LoVo (cell line): ENCODE measurements around the gene ALS2CL.
"Not testable (repeated sequence)": the region's sequence is repeated elsewhere in the genome, so short reads cannot be mapped to it uniquely, and the experiment has no call there.

Source experiments
- DNase-seq: peaks from one replicate; pipeline ENCODE4 v3.0.0-alpha.2; 2016; ENCODE audit warnings: low spot score

The ALS2CL gene

DNA sequence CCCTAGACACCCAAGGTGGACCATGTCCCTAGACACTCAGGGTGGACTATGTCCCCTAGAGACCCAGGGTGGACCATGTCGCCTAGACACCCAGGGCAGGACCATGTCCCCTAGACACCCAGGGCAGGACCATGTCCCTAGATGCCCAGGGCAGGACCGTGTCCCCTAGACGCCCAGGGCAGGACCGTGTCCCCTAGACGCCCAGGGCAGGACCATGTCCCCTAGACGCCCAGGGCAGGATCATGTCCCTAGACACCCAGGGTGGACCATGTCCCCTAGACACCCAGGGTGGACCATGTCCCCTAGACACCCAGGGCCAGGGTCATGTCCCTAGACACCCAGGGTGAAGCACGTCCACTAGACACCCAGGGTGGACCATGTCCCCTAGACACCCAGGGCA is 10.9 kb upstream of the ALS2CL start:
- not testable (repeated sequence) for DNase-seq

- DNase-seq: no peak
Measured at GRCh38 chr3:46703013-46703520, 9.6 kb upstream of the ALS2CL start.

DNA sequence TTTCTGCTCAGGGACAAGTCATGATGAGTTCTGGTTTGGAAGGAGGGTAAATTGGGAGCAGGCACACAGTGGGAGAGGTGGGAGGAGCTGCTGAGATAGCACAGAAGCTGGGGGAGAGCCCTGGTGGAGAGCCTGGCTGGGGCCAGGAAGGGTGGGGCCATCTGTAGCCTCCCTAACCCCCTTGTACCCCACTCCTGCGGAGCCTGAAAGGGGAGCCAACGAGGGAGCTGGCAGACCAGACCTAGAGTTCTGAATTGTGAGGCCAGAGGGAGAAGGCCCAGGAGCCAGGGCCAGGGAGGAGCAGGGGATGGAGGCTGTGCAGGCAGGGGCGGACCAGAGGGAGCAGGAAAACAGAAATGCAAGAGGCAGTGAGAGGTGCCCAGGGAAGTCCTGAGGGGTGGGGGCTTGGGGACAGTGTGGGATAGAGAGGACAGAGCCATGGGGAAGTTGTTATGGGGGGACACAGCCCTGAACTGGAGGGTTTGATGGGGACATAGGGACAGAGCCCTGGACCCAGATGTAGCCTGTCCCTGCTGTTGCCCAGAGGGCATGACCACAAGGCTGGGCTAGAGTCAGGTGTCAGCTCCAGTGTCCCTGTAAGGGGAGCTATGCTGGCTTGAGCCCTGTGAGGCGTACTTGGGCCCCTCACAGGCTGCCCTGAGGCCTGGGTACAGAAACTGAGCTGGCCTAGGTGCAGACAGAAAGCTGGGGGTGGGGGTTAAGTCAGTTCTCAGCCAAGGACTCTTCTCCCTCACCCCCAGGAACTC is 8.9 kb upstream of the ALS2CL start:
- no peak for DNase-seq

- no peak for DNase-seq
Measured at GRCh38 chr3:46701181-46701939, 7.9 kb upstream of the ALS2CL start, which contains the start of gene TMIE. Gene TMIE (plus strand): TSS chr3:46701392. CDS start chr3:46701488, 96 bp downstream.

- no peak for DNase-seq
Measured at GRCh38 chr3:46700772-46701171, 7.3 kb upstream of the ALS2CL start.

DNA sequence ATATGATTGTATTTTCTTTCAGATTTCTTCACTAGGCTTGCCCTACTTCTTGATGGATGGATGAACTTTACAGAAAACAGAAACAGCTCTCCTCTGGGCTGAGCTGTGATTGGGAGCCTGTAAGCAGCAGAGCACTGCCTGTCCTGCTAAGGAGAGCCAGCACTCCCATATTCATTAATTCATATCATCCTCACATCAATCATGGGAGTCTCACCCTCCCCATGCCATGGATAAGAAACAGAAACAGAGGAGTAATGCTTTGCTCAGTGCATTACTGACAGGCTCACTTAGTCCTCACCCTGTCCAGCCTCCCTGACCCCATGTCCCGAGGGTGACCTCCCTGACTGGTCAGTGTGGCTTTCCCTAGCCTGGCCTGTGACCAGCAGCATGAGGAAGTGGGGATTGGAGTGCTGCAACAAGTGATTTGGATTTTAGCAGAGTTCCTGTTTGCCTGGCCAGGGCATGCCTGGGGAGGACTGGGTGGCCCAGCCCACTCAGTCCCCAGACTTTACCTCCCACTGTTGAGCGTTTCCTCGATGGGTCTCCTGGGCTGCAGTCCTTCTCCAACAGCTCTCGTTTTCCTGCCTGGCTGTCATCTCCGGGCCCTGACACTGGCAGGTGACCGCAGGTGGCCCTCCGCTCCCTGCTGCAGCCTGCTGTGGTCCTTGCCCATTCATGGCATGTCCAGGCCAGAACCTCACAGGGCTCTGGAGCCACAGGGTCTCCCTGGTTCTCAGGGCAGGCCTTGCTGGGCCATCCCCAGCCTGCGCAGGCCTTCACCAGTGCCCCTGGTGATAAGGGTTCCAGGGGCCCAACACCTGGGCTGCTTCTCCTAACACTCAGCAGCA is 6.4 kb upstream of the ALS2CL start:
- no peak for DNase-seq

GRCh38 chr3:46695962-46696894 is 2.7 kb upstream of the ALS2CL start:
- DNase-seq: no peak

DNA sequence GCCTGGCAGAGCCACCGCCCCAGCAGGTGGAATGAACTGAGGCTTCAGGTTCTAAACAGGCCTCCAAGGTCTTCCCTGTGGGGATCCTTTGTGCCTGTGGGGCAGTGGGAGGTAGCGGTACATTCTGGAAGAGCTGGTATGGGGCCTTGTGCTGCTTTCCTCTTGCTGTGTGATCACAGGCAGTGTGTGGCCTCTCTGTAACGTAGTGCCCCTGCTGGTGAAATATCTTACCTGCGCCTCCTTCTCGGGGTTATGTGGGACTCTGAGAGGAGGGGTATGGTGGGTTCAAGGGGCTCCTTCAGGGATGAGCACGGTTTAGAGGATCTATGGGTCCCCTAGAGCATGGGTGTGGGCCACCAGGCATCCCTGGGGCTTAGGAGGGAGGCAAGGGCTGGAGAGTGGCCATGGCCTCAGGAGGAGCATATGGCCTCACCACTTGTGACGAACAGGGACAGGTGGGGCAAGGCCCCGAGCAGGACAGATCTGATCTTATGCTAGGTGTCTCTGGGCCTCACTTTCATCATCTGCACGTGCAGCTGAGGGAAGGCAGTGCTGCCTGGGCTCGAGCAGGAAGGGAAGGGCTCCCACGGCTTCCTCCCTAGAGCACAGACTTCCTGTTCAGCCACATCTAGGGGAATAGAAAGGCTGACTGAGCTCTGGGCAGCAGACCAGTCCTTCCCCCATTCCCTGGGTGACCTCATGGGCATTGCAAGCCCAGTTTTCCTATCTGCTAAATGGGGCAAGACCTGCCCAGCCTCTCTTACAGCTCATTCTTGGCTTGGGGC is 1.9 kb upstream of the ALS2CL start:
- DNase-seq: no peak

- DNase-seq: no peak
Measured at GRCh38 chr3:46694520-46694919, 1.0 kb upstream of the ALS2CL start.

GRCh38 chr3:46693892-46694226 is 380 bp upstream of the ALS2CL start:
- no peak for DNase-seq

- DNase-seq: peak; percentile 93
Measured at GRCh38 chr3:46692566-46692990, 901 bp downstream of the ALS2CL start.

DNA sequence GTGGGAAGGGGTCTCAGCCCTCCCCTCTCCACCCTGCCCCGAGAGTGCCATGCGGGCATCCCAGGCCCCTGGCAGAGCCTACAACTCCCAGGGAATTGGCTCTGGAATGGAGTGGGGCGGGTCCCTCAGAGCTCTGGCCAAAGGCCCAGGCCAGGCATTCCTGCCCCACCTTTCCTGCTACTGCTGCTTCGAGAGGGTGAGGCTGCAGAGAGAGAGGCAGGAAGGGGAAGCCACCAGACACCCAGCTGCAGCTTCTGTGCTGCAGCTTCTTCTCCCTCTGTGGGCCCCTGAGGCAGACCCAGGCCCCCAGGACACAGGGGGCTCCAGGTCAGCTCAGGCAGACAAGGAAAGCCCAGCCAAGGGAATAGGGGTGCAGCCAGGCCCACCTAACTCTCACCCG is 2.7 kb downstream of the ALS2CL start:
- peak; percentile 74 for DNase-seq

DNA sequence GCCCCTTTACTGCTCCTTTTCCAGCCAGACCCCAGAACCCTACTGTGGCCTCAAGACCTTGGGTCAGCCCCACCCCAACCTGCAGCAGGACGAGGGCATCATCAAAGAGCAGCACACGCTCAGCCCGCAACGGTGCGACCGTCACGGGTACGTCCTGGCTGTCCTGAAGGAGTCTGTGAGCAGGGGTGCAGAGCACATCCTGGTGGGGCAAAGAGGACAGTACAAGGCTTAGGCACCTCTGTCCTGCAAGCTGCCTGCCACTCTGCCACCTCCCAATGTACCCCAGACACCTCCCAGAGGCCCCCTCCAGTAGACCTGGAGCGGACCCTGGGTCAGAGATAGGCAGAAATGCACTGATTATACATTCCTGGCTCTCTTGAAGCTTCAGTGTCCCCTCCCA is 8.0 kb downstream of the ALS2CL start:
- no peak for DNase-seq

DNA sequence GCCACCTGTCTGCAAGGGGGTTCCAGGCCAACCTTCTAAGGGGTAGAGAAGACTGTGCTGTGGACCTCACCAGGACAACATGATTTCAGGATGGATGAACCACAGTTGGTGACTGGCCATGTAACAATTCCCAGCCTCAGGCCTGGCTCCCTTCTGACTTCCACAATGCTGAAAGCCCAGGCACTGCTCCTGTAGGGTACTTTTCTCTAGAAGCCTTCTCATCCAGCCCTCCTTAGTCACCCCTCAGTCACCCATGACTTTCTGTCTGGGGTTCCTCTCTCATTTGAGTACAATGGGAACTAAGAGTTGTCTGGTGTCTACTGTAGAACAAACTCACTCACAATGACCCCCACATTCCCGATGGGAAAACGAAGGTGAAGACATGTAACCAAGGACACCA is 8.6 kb downstream of the ALS2CL start:
- DNase-seq: no peak

DNA sequence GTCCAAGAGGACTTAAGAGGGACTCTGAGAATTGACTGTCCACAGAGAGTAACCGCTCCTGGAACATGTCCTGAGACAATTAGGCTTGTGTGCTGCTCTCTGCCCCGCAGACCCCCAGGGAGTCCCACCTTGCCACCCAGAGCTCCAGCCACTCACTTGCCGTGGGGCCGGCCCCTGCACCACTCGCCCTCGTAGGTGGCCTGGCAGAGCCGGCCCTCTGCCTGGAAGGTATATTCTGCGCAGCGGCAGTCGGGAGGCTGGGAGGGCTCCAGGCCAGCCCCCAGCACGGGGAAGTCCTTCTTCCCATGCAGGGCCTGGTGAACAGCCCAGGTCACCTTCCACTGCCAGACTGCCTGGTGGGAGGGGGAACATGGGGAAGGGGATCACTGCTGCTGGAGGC is 10.5 kb downstream of the ALS2CL start:
- DNase-seq: no peak

DNA sequence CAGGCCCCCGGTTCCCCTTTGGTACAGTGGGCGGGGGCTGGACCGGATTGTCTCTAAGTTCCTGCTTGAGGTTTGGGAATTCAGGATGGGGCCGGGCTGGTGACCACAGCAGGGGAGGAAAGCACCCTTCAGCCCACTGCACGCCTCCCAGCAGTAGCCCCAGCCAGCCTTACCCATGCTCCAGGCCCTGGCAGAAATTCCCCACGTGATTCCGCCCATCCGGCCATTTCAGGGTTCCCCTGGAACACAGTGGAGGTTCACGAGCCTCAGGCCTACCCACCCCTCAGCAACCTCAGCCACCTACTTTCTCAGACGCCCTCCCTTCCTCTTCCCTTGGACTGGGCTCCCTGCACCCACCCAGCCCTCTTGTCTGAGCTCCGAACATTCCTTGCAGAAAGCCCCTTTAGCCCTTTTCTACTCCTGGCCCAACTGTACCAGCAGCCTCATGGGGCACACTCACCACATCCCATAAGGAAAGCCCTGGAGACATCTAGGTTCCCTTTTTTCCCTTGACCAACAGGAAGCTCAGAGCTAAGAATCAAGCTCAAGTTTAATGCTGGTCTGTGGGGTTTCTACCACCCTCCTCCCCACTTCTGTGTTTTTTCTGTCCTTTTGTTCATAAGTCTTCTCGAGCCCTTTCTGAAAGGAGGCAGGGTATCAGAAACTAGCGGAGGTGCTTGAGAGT is 11.5 kb downstream of the ALS2CL start:
- DNase-seq: no peak

DNA sequence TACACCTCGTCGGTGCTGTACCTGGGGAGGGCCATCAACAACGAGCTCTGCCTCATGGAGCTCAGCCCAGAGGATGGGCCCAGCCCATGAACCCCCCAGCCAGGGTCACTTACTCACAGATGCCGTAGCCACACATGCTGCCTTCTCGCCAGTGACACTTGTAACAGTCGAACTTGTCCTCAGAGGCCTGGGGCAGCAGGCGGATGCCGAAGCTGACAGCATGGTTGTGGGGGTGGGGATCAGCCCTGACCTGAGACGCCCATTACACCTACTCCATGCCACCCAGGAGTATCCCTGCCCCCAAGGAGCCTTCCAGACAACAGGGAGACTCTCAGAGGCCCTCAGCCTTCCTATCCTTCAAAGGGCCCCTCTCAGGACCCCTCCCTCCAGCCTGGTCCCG is 12.1 kb downstream of the ALS2CL start:
- DNase-seq: no peak

GRCh38 chr3:46680298-46680826 is 13.1 kb downstream of the ALS2CL start:
- DNase-seq: no peak

- DNase-seq: no peak
Measured at GRCh38 chr3:46679681-46680080, 13.8 kb downstream of the ALS2CL start.

GRCh38 chr3:46678280-46678679 is 15.2 kb downstream of the ALS2CL start:
- DNase-seq: no peak
